ENCODE data around the gene CD9.

CD9 gene

GRCh38 chr12:6171409-6172015 lies 28.7 kb upstream of the CD9 start:
- H3K9me3 Mint-ChIP-seq, result no peaks in the 10 kb centered on the region
- ATAC-seq (no peak), DNase-seq (no peak)
- peaks cover 36% of the 10 kb centered on the region for H3K4me1 Mint-ChIP-seq
- H3K4me3 Mint-ChIP-seq, result no peak overlapping the region
- H3K27ac Mint-ChIP-seq, result no peak overlapping the region
- H3K27me3 Mint-ChIP-seq, result peaks cover 3% of the 10 kb centered on the region
- no peaks in the 10 kb centered on the region for H3K36me3 Mint-ChIP-seq (ENCODE audit: low read depth)

GRCh38 chr12:6172086-6172485 lies 28.1 kb upstream of the CD9 start:
- Mint-ChIP-seq H3K36me3 (ENCODE audit: low read depth) (no peaks in the 10 kb centered on the region), H3K4me1 (peaks cover 30% of the 10 kb centered on the region), H3K4me3 (no peak overlapping the region), H3K27ac (no peak overlapping the region), H3K9me3 (no peaks in the 10 kb centered on the region), H3K27me3 (peaks cover 3% of the 10 kb centered on the region)
- ATAC-seq (no peak), DNase-seq (no peak)

- H3K27ac Mint-ChIP-seq, result no peak overlapping the region
- no peaks in the 10 kb centered on the region for H3K9me3 Mint-ChIP-seq
- no peak overlapping the region for H3K4me3 Mint-ChIP-seq
- peaks cover 22% of the 10 kb centered on the region for H3K4me1 Mint-ChIP-seq
- H3K27me3 Mint-ChIP-seq, result peaks cover under 1% of the 10 kb centered on the region
- no peaks in the 10 kb centered on the region for H3K36me3 Mint-ChIP-seq (ENCODE audit: low read depth)
- DNase-seq (no peak), ATAC-seq (no peak)
Observed at GRCh38 chr12:6172862-6173261, 27.3 kb upstream of the CD9 start.

- Mint-ChIP-seq H3K27me3 (peaks cover 4% of the 10 kb centered on the region), H3K9me3 (no peaks in the 10 kb centered on the region), H3K36me3 (ENCODE audit: low read depth) (no peaks in the 10 kb centered on the region), H3K4me3 (no peak overlapping the region), H3K27ac (no peak overlapping the region), H3K4me1 (peaks cover 4% of the 10 kb centered on the region)
- ATAC-seq (no peak), DNase-seq (no peak)
Observed at GRCh38 chr12:6177642-6178358, 22.4 kb upstream of the CD9 start.

- H3K4me3 Mint-ChIP-seq, result no peak overlapping the region
- H3K36me3 Mint-ChIP-seq (ENCODE audit: low read depth), result no peaks in the 10 kb centered on the region
- H3K4me1 Mint-ChIP-seq, result peaks cover 4% of the 10 kb centered on the region
- DNase-seq (no peak), ATAC-seq (no peak)
- H3K27ac Mint-ChIP-seq, result no peak overlapping the region
- H3K9me3 Mint-ChIP-seq, result no peaks in the 10 kb centered on the region
- H3K27me3 Mint-ChIP-seq, result peaks cover 4% of the 10 kb centered on the region
Observed at GRCh38 chr12:6178981-6179761, 21.0 kb upstream of the CD9 start.

- no peak for DNase-seq
- Mint-ChIP-seq H3K27me3 (peaks cover 4% of the 10 kb centered on the region), H3K4me3 (no peak overlapping the region)
Observed at GRCh38 chr12:6180268-6181051, 19.7 kb upstream of the CD9 start.

GRCh38 chr12:6181166-6181565 lies 19.0 kb upstream of the CD9 start:
- no peaks in the 10 kb centered on the region for H3K9me3 Mint-ChIP-seq

More at GRCh38 chr12:6180268-6181051, 19.7 kb upstream of the CD9 start:
- Mint-ChIP-seq H3K36me3 (ENCODE audit: low read depth) (no peaks in the 10 kb centered on the region), H3K9me3 (no peaks in the 10 kb centered on the region), H3K4me1 (peaks cover 4% of the 10 kb centered on the region), H3K27ac (no peak overlapping the region)
- no peak for ATAC-seq

GRCh38 chr12:6181583-6182278 lies 18.5 kb upstream of the CD9 start:
- Mint-ChIP-seq H3K9me3 (no peaks in the 10 kb centered on the region), H3K27ac (no peak overlapping the region), H3K4me3 (no peak overlapping the region), H3K36me3 (ENCODE audit: low read depth) (no peaks in the 10 kb centered on the region), H3K4me1 (peaks cover 4% of the 10 kb centered on the region), H3K27me3 (peaks cover 4% of the 10 kb centered on the region)
- DNase-seq (no peak), ATAC-seq (no peak)

More at GRCh38 chr12:6181166-6181565, 19.0 kb upstream of the CD9 start:
- no peak for ATAC-seq
- Mint-ChIP-seq H3K4me3 (no peak overlapping the region), H3K4me1 (peaks cover 4% of the 10 kb centered on the region), H3K36me3 (ENCODE audit: low read depth) (no peaks in the 10 kb centered on the region), H3K27me3 (peaks cover 4% of the 10 kb centered on the region), H3K27ac (no peak overlapping the region)
- no peak for DNase-seq

DNA sequence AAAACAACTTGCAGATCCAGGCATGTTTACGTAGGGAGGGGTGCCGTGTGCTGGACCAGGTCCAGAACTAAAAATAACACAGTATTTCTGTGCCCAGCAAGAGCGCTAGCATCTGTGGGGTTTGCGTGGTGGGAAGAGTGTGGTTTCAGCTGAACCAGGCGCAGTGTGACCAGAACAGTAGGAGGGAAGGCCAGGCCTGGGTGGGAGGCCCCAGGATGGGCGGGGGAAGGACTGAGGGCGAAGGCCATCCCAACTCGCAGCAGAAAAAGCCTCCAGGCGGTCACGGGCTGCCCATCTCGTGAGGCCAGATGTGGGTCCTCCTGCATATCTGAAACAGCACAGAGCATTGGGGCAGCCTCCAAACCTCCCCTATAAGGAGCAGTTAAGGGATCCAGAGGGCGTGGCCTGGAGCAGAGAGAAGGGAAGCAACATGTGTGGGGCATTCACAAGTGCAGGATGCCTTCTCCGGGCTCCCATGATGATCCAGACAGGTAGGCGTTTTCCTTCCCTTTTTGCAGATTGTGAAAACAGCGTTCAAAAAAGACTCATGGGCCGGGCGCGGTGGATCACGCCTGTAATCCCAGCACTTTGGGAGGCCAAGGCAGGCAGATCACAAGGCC lies 17.8 kb upstream of the CD9 start:
- Mint-ChIP-seq H3K36me3 (ENCODE audit: low read depth) (no peaks in the 10 kb centered on the region), H3K27me3 (peaks cover 4% of the 10 kb centered on the region), H3K9me3 (no peaks in the 10 kb centered on the region), H3K27ac (no peak overlapping the region), H3K4me1 (peaks cover 4% of the 10 kb centered on the region), H3K4me3 (no peak overlapping the region)
- DNase-seq, result no peak
- ATAC-seq, result no peak

DNA sequence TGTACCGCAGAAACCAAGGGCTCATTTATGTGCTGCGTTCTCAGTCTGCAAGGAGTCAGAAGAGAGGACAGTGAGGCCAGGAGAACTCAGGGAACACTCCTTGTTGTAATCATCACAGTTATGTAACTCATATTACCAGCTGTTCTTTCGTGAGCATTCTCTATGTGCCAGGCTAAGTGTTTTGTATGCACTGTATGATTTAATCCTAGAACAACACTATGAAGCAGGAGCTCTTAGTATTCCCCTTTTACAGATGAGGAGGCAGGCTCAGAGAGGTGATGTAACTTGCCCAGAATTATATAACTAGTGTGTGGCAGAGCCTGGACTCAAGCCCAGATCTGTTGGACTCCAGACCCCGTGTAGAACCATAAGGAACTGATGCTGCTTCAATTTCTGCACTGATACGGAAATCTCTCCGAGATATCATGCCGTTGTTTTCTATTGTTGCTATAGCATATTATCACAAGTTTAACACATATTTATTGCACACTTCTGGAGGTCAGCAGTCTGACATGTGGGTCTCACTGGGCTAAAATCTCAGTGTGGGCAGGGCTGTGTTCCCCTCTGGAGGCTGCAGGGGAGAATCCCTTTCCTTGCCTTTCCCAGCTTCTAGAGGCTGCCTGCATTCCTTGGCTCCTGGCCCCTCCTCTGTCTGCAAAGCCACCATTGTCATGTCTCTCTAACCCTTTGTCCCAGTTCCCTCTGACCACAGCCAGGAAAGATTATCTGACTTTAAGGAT lies 16.3 kb upstream of the CD9 start:
- ATAC-seq, result no peak
- Mint-ChIP-seq H3K27me3 (peaks cover 13% of the 10 kb centered on the region), H3K36me3 (ENCODE audit: low read depth) (no peaks in the 10 kb centered on the region), H3K27ac (no peak overlapping the region), H3K4me1 (peaks cover 6% of the 10 kb centered on the region), H3K4me3 (no peak overlapping the region), H3K9me3 (no peaks in the 10 kb centered on the region)
- DNase-seq, result no peak

DNA sequence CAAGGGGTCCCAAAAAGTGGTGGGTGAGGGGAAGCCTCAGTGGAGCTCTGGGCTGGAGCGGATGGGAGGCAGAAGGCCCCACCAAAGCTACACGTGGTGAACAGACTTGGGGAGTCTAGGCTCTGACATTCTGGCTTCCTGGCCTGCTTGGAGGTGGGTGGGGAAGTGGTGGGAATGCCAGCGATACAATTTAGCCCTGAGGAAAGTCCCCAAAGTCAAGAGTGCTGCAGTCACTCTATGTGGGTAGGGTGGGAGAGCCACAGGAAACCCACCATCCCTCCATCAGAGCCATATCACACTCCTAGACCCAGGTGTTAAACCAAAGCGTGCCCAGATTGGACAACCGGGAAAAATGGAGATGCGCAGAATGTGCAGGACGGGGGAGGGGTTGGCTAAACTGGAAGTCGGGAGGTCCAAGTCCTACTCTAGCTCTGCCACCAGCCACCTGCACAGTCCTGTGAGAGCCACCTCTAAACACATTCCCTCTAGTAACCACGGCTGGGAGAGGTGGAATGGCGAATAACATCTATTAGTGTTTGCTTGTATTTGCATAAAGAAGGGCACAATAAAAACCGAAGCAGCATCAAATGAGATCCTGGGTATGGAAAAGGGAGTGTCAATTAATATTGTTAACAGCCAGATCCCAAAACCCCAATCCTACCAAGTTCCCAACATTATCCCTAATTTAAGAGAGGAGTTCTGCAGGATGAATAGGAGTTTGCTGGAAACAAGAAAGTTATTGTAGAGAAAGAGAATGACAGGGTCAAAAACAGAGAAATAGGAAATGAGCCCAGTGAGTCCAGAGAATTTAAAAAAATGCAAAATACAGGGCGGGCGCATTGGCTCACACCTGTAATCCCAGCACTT lies 14.0 kb upstream of the CD9 start:
- Mint-ChIP-seq H3K4me3 (no peak overlapping the region), H3K4me1 (peaks cover 18% of the 10 kb centered on the region), H3K27ac (no peak overlapping the region), H3K9me3 (no peaks in the 10 kb centered on the region), H3K27me3 (peaks cover 16% of the 10 kb centered on the region), H3K36me3 (ENCODE audit: low read depth) (no peaks in the 10 kb centered on the region)
- DNase-seq (no peak), ATAC-seq (no peak)

GRCh38 chr12:6187948-6188793 lies 12.0 kb upstream of the CD9 start:
- Mint-ChIP-seq H3K36me3 (ENCODE audit: low read depth) (no peaks in the 10 kb centered on the region), H3K27ac (no peak overlapping the region), H3K9me3 (no peaks in the 10 kb centered on the region), H3K27me3 (peaks cover 12% of the 10 kb centered on the region), H3K4me1 (peaks cover 13% of the 10 kb centered on the region), H3K4me3 (no peak overlapping the region)
- ATAC-seq (no peak), DNase-seq (no peak)
